ENCODE data around the gene PPP5C.

GRCh38 chr19:46420056-46420455 is 73.2 kb downstream of the PPP5C start:
- TF ChIP-seq SP1 (IDR thresholded peaks at IDR 0.05; ENCODE audit: low read depth) (no peak), YY1 (IDR thresholded peaks at IDR 0.05; ENCODE audit: extremely low read depth, insufficient replicate concordance, low read depth, low read length) (no peak), CTCF (IDR thresholded peaks at IDR 0.05 in 2 of 3, conservative IDR thresholded peaks at IDR 0.05 in 1 of 3; ENCODE audit: borderline replicate concordance in 1 of 3, insufficient read depth in 1 of 3, low read depth in 2 of 3, low read length in 2 of 3) (no peak), POLR2A (IDR thresholded peaks at IDR 0.05; ENCODE audit: borderline replicate concordance, extremely low read depth, insufficient read depth, insufficient read length) (no peak), POLR2AphosphoS5 (IDR thresholded peaks at IDR 0.05; ENCODE audit: low read depth, low read length) (no peak), ZNF274 (IDR thresholded peaks at IDR 0.05; ENCODE audit: low read depth, low read length) (no peak), EZH2 (IDR thresholded peaks at IDR 0.05) (no peak), EGR1 (IDR thresholded peaks at IDR 0.05; ENCODE audit: low read depth) (no peak), ZFX (IDR thresholded peaks at IDR 0.05) (no peak), TCF7L2 (IDR thresholded peaks at IDR 0.05; ENCODE audit: borderline replicate concordance, extremely low read depth, insufficient read depth, insufficient read length) (no peak), ELF1 (IDR thresholded peaks at IDR 0.05; ENCODE audit: borderline replicate concordance, low read depth) (no peak), REST (IDR thresholded peaks at IDR 0.05; ENCODE audit: low read depth) (no peak)

Data from HCT116 (cell line).